Activated T-cell treated with anti-CD3 and anti-CD28 coated beads, Interleukin-2, amount 50 U/mL, for 1 hour (primary cell): ENCODE data around the gene GRIN2C.

Experiments used
- DNase-seq: peaks from one replicate; pipeline ENCODE4 v3.0.0-alpha.2; 2020

GRIN2C gene

GRCh38 chr17:74842599-74843351 is 16.9 kb downstream of the GRIN2C start:
- DNase-seq = no peak

DNA sequence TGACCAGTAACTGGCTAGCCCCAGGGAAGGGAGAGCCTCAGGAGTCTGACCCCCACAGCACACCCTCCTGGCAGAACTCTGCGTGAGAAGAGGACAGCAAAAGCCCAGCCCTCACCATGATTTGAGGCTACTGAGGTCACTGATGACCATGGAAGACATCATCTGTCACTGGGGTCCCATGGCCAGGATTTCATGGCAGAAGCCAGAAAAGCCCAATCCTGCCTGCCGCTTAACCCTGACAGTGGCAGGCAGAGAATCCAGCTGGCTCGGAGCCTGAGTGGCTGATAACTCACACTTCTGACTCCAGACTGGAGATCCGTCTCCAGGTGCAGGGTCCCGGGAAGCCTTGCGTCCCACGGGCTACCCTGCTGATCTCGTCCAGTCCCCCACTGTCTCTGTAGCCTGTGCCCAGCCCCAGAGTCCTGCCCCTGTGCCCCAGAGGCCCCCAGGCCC is 17.5 kb downstream of the GRIN2C start:
- DNase-seq = no peak

GRCh38 chr17:74840989-74841666 is 18.6 kb downstream of the GRIN2C start:
- DNase-seq = no peak

GRCh38 chr17:74839990-74840852 is 19.5 kb downstream of the GRIN2C start:
- DNase-seq = no peak

- no peak for DNase-seq
Measured at GRCh38 chr17:74838274-74838673, 21.4 kb downstream of the GRIN2C start.

DNA sequence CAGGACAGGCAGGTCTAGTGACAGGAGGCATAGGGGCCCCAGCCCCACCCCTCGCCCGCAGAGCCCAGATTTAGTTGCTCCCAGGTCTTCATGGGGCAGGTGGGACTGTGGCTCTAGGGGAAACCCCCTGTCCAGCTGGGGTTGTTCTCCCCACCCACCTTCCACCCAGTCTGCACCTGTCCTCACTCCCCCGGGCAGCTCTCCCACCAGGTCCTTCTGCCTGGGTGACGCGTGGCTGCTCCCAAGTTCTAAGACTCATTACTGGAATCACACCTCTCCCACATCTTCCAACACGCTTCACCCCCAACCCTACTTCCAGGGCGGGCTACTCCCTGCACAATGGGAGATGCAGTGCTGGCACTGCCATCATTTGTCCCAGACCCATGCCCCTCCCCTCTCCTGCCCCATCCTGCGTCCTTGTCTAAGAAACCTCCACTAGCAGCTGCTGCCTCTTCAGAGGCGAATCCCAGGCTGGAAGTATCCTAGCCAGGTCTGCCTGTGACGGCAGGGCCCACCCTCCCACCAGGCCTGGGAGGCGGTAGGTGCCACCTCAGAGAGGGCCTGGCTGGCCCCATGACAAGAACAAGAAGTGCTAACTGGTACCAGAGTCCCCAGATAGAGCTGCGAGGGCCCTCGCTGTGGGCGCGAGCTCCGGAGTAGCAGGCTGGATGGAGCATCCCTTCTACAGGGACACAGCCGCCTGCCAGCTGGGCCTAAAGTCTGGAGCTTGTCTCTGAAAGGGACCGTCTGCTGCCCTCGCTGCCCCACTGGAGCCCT is 22.8 kb downstream of the GRIN2C start:
- no peak for DNase-seq

DNA sequence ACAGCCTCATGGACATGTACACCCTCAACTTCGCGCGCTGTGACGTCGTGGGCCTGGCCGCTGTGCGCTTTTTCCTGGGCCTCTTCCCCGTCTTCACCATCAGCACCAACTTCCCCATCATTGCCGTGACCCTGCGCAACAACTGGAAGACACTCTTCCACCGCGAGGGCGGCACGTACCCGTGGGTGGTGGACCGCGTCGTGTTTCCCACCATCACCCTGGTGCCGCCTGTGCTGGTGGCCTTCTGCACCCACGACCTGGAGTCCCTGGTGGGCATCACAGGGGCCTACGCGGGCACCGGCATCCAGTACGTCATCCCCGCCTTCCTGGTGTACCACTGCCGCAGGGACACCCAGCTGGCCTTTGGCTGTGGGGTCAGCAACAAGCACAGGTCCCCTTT is 23.5 kb downstream of the GRIN2C start:
- DNase-seq = no peak

GRCh38 chr17:74833501-74834377 is 25.9 kb downstream of the GRIN2C start:
- DNase-seq = no peak

GRCh38 chr17:74832421-74832820 is 27.3 kb downstream of the GRIN2C start:
- DNase-seq = no peak

GRCh38 chr17:74831444-74832146 is 28.1 kb downstream of the GRIN2C start:
- no peak for DNase-seq

DNA sequence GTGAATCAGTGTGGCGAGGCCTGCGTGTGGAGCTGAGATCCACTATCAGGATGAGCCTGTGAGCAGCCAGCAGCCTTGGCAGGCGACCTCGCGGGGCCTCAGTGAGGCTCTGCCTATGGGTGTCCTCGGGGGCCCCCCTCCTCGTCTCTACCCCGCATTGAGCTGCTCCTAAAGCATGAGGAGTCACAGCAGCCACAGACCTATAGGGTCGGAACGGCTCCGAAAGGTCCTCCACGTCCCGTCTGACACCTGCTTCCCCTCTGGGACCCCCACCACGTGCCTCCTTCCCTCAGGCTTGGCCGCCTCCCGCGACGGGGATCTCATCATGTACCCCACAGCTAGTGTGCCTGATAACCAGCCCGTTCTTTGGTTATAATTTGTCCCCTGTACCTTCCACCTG is 28.8 kb downstream of the GRIN2C start:
- DNase-seq = no peak

DNA sequence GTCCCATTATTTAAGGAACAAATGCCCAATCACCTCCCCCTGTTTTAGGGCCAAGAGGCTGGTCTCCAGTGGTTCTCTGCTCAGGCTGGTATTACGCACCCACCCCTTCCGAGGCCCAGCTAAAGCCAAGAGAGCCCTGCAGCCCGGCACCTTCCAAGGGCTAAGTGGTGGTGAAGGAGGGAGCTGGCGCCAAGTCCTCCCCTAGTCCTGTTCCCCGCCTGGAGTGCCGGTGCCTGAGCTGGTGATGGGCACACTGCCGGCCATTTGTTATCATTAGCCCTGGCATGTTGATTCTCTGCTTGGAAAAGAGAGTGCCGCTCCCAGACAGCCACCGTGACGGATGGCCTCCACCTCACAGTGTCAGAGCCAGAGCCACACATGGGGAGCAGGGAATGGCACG is 31.9 kb downstream of the GRIN2C start:
- no peak for DNase-seq

GRCh38 chr17:74825952-74826719 is 33.5 kb downstream of the GRIN2C start:
- no peak for DNase-seq

DNA sequence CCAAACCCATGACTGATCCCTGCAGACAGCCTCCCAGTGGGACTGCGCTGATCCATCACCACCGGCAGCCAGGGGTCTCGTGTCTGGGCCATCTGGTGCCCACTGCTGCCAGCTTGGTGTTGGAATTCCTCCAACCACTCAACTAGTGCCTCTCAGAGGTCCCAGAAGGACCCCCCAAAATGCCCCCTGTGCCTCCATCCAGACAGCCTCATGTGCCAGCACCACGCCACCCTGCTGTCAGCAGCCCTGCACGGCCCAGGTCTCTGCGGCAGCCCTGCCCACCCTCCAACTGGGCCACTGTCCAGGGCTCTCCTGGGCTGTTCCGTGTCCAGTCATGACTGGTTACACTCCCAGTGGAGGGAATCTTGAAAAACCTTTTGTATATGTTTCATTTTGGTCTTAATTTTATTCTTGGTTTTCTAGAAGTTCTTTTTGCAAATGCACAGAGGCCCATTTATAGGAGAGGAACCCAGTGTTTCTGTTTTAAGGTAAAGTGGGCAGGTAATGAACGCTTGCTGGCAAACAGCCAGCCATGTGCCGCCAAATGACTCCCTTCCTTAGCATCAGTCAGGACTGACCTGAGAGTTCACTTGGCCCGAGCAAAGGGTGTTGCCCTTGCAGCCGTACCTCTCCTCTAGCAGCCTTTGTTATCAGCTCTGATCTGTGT is 34.6 kb downstream of the GRIN2C start:
- DNase-seq = no peak

DNA sequence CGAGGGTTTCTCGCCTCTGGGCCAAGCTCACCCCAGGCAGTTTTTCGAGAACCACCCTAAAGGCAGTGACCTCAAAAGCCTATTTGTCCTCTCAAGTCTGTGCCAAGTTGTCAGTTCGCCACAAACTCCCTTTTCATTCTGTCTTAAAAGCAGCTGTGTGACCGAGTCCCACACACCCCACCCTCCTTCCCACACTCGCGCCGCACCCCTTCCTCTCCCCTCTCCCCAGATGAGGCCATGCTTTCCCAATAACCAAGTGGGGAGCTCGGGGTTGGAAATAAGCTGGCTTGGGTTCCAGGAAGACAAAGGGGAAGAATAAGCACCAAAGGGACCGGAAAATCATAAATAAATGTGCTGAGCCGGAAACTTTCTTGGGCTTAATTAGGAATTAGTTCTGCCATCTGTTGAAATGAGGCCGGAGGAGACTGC is 36.7 kb downstream of the GRIN2C start:
- DNase-seq = no peak

DNA sequence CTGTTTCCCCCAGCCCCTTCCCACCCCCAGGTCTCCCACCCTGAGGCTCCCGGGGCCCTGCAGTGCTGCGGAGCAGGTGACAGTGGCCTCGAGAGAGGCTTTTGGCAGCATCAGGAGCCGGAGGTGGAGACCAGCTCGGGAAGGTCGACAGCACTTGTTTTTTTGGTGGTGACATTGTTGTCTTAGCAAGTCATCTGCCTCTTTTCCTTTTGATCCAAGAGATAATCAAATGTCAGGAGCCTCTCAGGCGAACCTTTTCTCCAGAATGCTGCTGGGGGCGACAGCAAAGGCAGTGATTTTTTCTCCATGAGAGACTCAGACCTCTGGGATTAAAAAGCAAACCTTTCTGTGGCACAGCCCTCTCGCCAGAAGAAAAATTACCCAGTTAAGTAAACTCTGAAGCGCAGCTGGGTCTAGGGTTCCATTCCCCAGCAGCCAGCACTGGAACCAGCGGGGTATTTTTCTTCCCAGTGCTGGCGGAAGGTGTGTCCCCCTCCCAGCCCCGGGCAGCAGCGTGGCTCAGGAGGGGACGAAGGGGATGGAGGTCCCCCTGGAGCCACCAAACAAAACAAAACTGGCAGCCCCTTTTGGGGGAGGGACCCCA is 37.2 kb downstream of the GRIN2C start:
- no peak for DNase-seq

DNA sequence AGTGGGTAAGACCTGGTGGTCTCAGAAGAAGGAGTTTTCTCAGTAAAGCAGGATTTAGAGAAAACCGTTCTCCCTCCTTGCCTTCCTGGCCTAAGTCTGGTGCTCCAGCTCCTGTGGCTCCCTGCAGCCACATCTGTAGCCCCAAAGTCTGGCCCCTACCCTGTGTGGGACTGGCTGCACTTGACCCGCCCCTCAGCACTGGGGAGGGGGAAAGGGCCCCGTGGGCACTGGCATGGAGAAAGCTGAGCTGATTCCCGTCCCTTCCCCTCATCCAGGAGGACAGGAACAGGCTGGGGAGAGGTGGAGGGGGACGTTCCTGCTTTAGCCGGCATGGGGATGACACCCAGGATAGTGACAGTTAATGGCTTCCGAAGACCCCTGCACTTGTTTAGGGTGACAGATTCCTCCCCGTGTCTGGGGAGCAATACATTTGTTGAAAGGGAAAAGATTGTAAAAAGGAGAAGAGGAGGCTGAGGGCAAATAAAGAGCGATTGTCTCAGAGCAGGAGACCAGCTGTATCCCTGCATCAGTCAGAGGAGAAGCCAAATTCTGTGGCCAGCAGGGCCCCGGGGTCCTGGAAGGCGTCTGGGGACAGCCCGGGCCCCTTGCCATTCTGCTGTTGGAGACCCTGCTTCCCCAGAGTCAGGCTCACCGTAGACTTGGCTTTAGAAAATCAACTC is 37.9 kb downstream of the GRIN2C start:
- DNase-seq = no peak

GRCh38 chr17:74819801-74820436 is 39.8 kb downstream of the GRIN2C start:
- no peak for DNase-seq
